ENCODE measurements around the gene GBX2. TPM values are rescaled to one million over a fixed set of nuclear protein-coding genes. Genes with fewer than 3 reads are reported as not detected.

The GBX2 gene
- total and polyA plus RNA-seq, 2 experiments from 2014 or later = 0.45 TPM; not detected in 1

GRCh38 chr2:236215196-236215595 is 47.0 kb upstream of the GBX2 start:
- H3K27me3 ChIP-seq = no peaks in the 10 kb centered on the region
- no peaks in the 10 kb centered on the region for H3K36me3 ChIP-seq (replicated peaks; ENCODE audit: insufficient read depth, low read depth)
- H3K4me3 ChIP-seq = no peak overlapping the region
- H4K20me1 ChIP-seq (ENCODE audit: insufficient read depth, poor library complexity, severe bottlenecking) = no peaks in the 10 kb centered on the region
- no peaks in the 10 kb centered on the region for H3K79me2 ChIP-seq
- H3K4me1 ChIP-seq (ENCODE audit: insufficient read depth) = no peaks in the 10 kb centered on the region
- no peaks in the 10 kb centered on the region for H3K9me2 ChIP-seq (replicated peaks; ENCODE audit: insufficient read depth)
- no peaks in the 10 kb centered on the region for H3K9me3 ChIP-seq (ENCODE audit: low read depth)
- H2AFZ ChIP-seq = no peak overlapping the region
- no peak for DNase-seq (ENCODE audit: low spot score)
- H3K27ac ChIP-seq = no peak overlapping the region
- WGBS (ENCODE audit: low lambda C conversion rate, missing lambda C conversion rate) = 86% methylated on average over 6 of the region's 6 CpGs
- H3K4me2 ChIP-seq = no peak overlapping the region
- TF ChIP-seq CTCF (IDR thresholded peaks at IDR 0.05; ENCODE audit: poor library complexity) = no peak
- TF ChIP-seq EZH2phosphoT487 (IDR thresholded peaks at IDR 0.05; ENCODE audit: low read depth, severe bottlenecking, unreplicated experiment) = no peak
- TF ChIP-seq EZH2 (IDR thresholded peaks at IDR 0.05; ENCODE audit: borderline replicate concordance) = no peak

GRCh38 chr2:236214376-236214995 is 46.3 kb upstream of the GBX2 start:
- Histone ChIP-seq H3K4me2 (no peak overlapping the region), H3K36me3 (replicated peaks; ENCODE audit: insufficient read depth, low read depth) (no peaks in the 10 kb centered on the region), H3K4me3 (no peak overlapping the region), H3K9me2 (replicated peaks; ENCODE audit: insufficient read depth) (no peaks in the 10 kb centered on the region), H3K79me2 (no peaks in the 10 kb centered on the region), H4K20me1 (ENCODE audit: insufficient read depth, poor library complexity, severe bottlenecking) (no peaks in the 10 kb centered on the region), H2AFZ (no peak overlapping the region), H3K27ac (no peak overlapping the region), H3K27me3 (no peaks in the 10 kb centered on the region), H3K9me3 (ENCODE audit: low read depth) (no peaks in the 10 kb centered on the region), H3K4me1 (ENCODE audit: insufficient read depth) (no peaks in the 10 kb centered on the region)
- TF ChIP-seq CTCF (IDR thresholded peaks at IDR 0.05; ENCODE audit: poor library complexity) = no peak
- no peak for TF ChIP-seq EZH2phosphoT487 (IDR thresholded peaks at IDR 0.05; ENCODE audit: low read depth, severe bottlenecking, unreplicated experiment)
- TF ChIP-seq EZH2 (IDR thresholded peaks at IDR 0.05; ENCODE audit: borderline replicate concordance) = no peak
- WGBS (ENCODE audit: low lambda C conversion rate, missing lambda C conversion rate) = 98% methylated on average over 26 of the region's 92 CpGs
- no peak for DNase-seq (ENCODE audit: low spot score)

- no peaks in the 10 kb centered on the region for H3K27me3 ChIP-seq
- no peaks in the 10 kb centered on the region for H3K36me3 ChIP-seq (replicated peaks; ENCODE audit: insufficient read depth, low read depth)
- WGBS (ENCODE audit: low lambda C conversion rate, missing lambda C conversion rate) = 93% methylated on average over 25 of the region's 25 CpGs
- no peak for DNase-seq (ENCODE audit: low spot score)
- no peaks in the 10 kb centered on the region for H4K20me1 ChIP-seq (ENCODE audit: insufficient read depth, poor library complexity, severe bottlenecking)
- no peaks in the 10 kb centered on the region for H3K4me1 ChIP-seq (ENCODE audit: insufficient read depth)
- no peak overlapping the region for H3K4me2 ChIP-seq
- TF ChIP-seq EZH2phosphoT487 (IDR thresholded peaks at IDR 0.05; ENCODE audit: low read depth, severe bottlenecking, unreplicated experiment) = no peak
- no peak for TF ChIP-seq CTCF (IDR thresholded peaks at IDR 0.05; ENCODE audit: poor library complexity)
- TF ChIP-seq EZH2 (IDR thresholded peaks at IDR 0.05; ENCODE audit: borderline replicate concordance) = no peak
- no peak overlapping the region for H3K27ac ChIP-seq
- H3K9me2 ChIP-seq (replicated peaks; ENCODE audit: insufficient read depth) = no peaks in the 10 kb centered on the region
- H3K79me2 ChIP-seq = no peaks in the 10 kb centered on the region
- H2AFZ ChIP-seq = no peak overlapping the region
- no peak overlapping the region for H3K4me3 ChIP-seq
- H3K9me3 ChIP-seq (ENCODE audit: low read depth) = no peaks in the 10 kb centered on the region
Measured at GRCh38 chr2:236211296-236211695, 43.1 kb upstream of the GBX2 start.

Data from hepatocyte (in vitro differentiated cells).